Endothelial cell of umbilical vein (primary cell): ENCODE data around the gene C5orf58. TPM values are rescaled to one million over a fixed set of nuclear protein-coding genes. Genes with fewer than 3 reads are reported as not detected.

Source experiments
- BruUV-seq: library from RNA; stranded (reverse); fragments of 400-500 nt; replicated peaks from 2 replicates; lab custom pipeline; 2021; lab: Mats Ljungman, UMichigan
- CTCF ChIA-PET: fragments of 300-600, 350-600 bp; sonication (Branson Sonifier 250); formaldehyde crosslinking; loops from one replicate; lab custom pipeline; 2021; ENCODE audit warnings: antibody characterized with exemption, inconsistent platforms; lab: Charles Lee
- POLR2A ChIA-PET: fragments of 300-600, 350-600 bp; sonication (Branson Sonifier 250); formaldehyde crosslinking; loops from one replicate; lab custom pipeline; 2021; ENCODE audit warnings: antibody characterized with exemption, inconsistent platforms; lab: Charles Lee
- DNase-seq: peaks from one replicate; pipeline ENCODE4 v3.0.0-alpha.2; 2011; ENCODE audit warnings: low read depth, low spot score
- FAIRE-seq: peaks from 2 replicates; lab custom pipeline; 2011; peaks lifted over from hg19 to GRCh38; lab: Jason Lieb, UNC
- H2AFZ ChIP-seq: 2 replicates; pipeline ENCODE4 v1.6.0; 2012; ENCODE audit warnings: low read depth, low read length, control low read depth, inconsistent platforms
- H3K27ac ChIP-seq: 2 replicates; pipeline ENCODE4 v1.5.1; 2011; ENCODE audit warnings: low read depth, mild to moderate bottlenecking, control low read depth, low read length, moderate library complexity; ENCODE audit not compliant: insufficient read depth
- H3K27me3 ChIP-seq, 2 experiments: 2 replicates each; pipeline versions ENCODE4 v1.6.0 to v1.6.1; 2011; ENCODE audit warnings: low read length in 2 of 2, mixed read lengths in 1 of 2; ENCODE audit not compliant: control insufficient read depth in 2 of 2, insufficient read depth in 2 of 2
- H3K36me3 ChIP-seq, 2 experiments: 2 replicates in 1 of 2; 3 replicates in 1 of 2; pipeline ENCODE4 v1.5.1; 2011; ENCODE audit warnings: low read length in 2 of 2, mild to moderate bottlenecking in 1 of 2, moderate library complexity in 1 of 2; ENCODE audit not compliant: control insufficient read depth in 2 of 2, insufficient read depth in 2 of 2; ENCODE audit errors: extremely low read depth in 1 of 2
- H3K4me1 ChIP-seq: 3 replicates; pipeline ENCODE4 v1.5.1; 2011; ENCODE audit warnings: mild to moderate bottlenecking, low read length; ENCODE audit not compliant: control insufficient read depth, insufficient read depth; ENCODE audit errors: extremely low read depth
- H3K4me2 ChIP-seq: 2 replicates; pipeline ENCODE4 v1.6.1; 2011; ENCODE audit warnings: low read length, control low read depth, mixed read lengths; ENCODE audit not compliant: insufficient read depth
- H3K4me3 ChIP-seq, 3 experiments: fragments of 200-600 bp in 1 of 3; sonication (generic), shearing (Covaris generic) in 1 of 3; replicated peaks in 1 of 3; 2 replicates each; pipeline ENCODE4 v1.5.1; 2011 to 2016; ENCODE audit warnings: control low read depth in 3 of 3, low read length in 3 of 3, mild to moderate bottlenecking in 2 of 3, inconsistent platforms in 1 of 3, low read depth in 1 of 3, moderate library complexity in 1 of 3; ENCODE audit not compliant: insufficient read depth in 1 of 3
- H3K79me2 ChIP-seq: 2 replicates; pipeline ENCODE4 v1.6.0; 2012; ENCODE audit warnings: low read length, inconsistent platforms; ENCODE audit not compliant: control insufficient read depth, insufficient read depth
- H3K9ac ChIP-seq: replicated peaks from 2 replicates; pipeline ENCODE3; 2011; ENCODE audit warnings: low read length, control low read depth; ENCODE audit not compliant: insufficient read depth; ENCODE audit errors: extremely low read depth
- H3K9me1 ChIP-seq: replicated peaks from 3 replicates; pipeline ENCODE4 v1.6.0; 2011; ENCODE audit warnings: mild to moderate bottlenecking, low read length; ENCODE audit not compliant: control insufficient read depth, insufficient read depth; ENCODE audit errors: extremely low read depth
- H3K9me3 ChIP-seq: replicated peaks from 2 replicates; pipeline ENCODE4 v1.5.1; 2012; ENCODE audit warnings: low read length, inconsistent platforms; ENCODE audit not compliant: control insufficient read depth, insufficient read depth
- H4K20me1 ChIP-seq: replicated peaks from 2 replicates; pipeline ENCODE3; 2011; ENCODE audit warnings: mild to moderate bottlenecking, low read length; ENCODE audit not compliant: control insufficient read depth, insufficient read depth; ENCODE audit errors: extremely low read depth
- CTCF ChIP-seq, 2 donors: IDR thresholded peaks; 1 replicate in 1 of 2; 2 replicates in 1 of 2; pipeline ENCODE4 v1.5.1; 2011; ENCODE audit warnings: low read length in 2 of 2, mild to moderate bottlenecking in 2 of 2, moderate library complexity in 2 of 2, control low read depth in 1 of 2, inconsistent platforms in 1 of 2, low read depth in 1 of 2; ENCODE audit not compliant: insufficient read depth in 1 of 2; ENCODE audit errors: extremely low read depth in 1 of 2
- EZH2 ChIP-seq: IDR thresholded peaks from 2 replicates; pipeline ENCODE4 v1.6.1; 2012; ENCODE audit warnings: borderline replicate concordance, low read depth, mild to moderate bottlenecking, moderate library complexity, low read length, inconsistent platforms; ENCODE audit not compliant: severe bottlenecking
- FOS ChIP-seq: IDR thresholded peaks from 2 replicates; pipeline ENCODE4 v1.6.1; 2011; ENCODE audit warnings: mild to moderate bottlenecking, low read length, moderate library complexity, borderline replicate concordance; ENCODE audit not compliant: insufficient read depth
- GATA2 ChIP-seq: IDR thresholded peaks from 2 replicates; pipeline ENCODE4 v1.7.0; 2011; ENCODE audit warnings: low read depth, mild to moderate bottlenecking, moderate library complexity, mixed read lengths, low read length; ENCODE audit not compliant: insufficient read length, insufficient read depth
- JUN ChIP-seq: IDR thresholded peaks from 2 replicates; pipeline ENCODE4 v1.6.1; 2011; ENCODE audit warnings: borderline replicate concordance, low read depth; ENCODE audit not compliant: insufficient read length, insufficient read depth
- MYC ChIP-seq: IDR thresholded peaks from one replicate; pipeline ENCODE4 v1.6.1; 2011; ENCODE audit warnings: mild to moderate bottlenecking, low read depth, low read length
- POLR2A ChIP-seq: IDR thresholded peaks from 2 replicates; pipeline ENCODE4 v1.6.1; 2012; ENCODE audit warnings: low read depth, mild to moderate bottlenecking, control low read depth, low read length
- POLR2AphosphoS5 ChIP-seq: IDR thresholded peaks from 2 replicates; pipeline ENCODE4 v1.6.1; 2012; ENCODE audit warnings: low read depth, mild to moderate bottlenecking, control low read depth, low read length, moderate library complexity; ENCODE audit not compliant: insufficient read depth
- dilution Hi-C: fragments of 300-500 bp; cut with MboI; formaldehyde crosslinking; loops from one replicate; pipeline ENCODE4 v1.15.0; 2019; ENCODE audit warnings: low sequenced_read_pairs; ENCODE audit not compliant: extremely low pct_ligation_motif_present
- intact Hi-C: fragments of 100-400 bp; cut with micrococcal nuclease; formaldehyde crosslinking; loops from one replicate; pipeline ENCODE4 v1.10.0; 2022
- polyA plus RNA-seq, 4 experiments: library from polyadenylated mRNA; depleted of rRNA in 3 of 4; stranded (reverse) in 3 of 4; unstranded in 1 of 4; fragments of >200 nt; gene quantifications; 2 replicates each; pipeline versions ENCODE4 v1.2.1 to v1.2.3, GENCODE V29; 2011 to 2012; ENCODE audit warnings: missing spikeins in 1 of 4
- total RNA-seq: library from RNA; stranded (reverse); gene quantifications from 2 replicates; pipeline ENCODE4 v1.2.3, GENCODE V29; 2021
- TF ChIP-seq, protein P1 (sequence below): IDR thresholded peaks from 2 replicates; pipeline ENCODE4 v1.6.1; 2011; ENCODE audit not compliant: insufficient read depth, insufficient read length

Gene C5orf58
- total and polyA plus RNA-seq, 2 donors (not counting 3 experiments of a cell fraction or from before 2014, with no cell fraction given), result not detected

DNA sequence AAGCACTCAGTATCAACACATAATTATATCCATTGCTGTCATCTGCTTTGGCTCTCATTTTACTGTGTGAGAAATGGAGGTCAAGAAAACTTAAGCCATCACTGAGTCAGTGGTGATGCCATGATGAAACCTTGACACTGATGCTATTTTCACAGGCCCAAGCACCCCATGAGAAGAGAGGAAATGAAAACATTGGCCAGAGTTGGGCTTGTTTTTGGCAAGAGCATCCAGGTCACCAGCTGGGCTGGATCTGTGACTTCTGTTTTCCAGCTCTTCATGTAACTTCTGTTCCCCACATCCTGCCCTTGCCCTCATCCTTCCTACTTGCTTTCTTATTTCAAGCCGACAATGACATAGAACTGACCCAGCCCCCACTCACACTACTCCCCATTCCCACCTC is 54.7 kb downstream of the C5orf58 start:
- no peaks in the 10 kb centered on the region for H3K79me2 ChIP-seq
- dilution Hi-C loops, result no loop called here
- no peaks in the 10 kb centered on the region for H3K9me3 ChIP-seq
- no peak overlapping the region for H3K27ac ChIP-seq
- peaks cover 4 to 7% of the 10 kb centered on the region in 2 experiments for H3K27me3 ChIP-seq
- CTCF ChIA-PET, result no interaction called here
- no TSS peak for BruUV-seq
- TF ChIP-seq FOS, result no peak
- no peak for TF ChIP-seq CTCF (IDR thresholded peaks at IDR 0.05; ENCODE audit: extremely low read depth in 1 of 2, insufficient read depth in 1 of 2, low read depth in 1 of 2, low read length in 2 of 2)
- no peak for TF ChIP-seq EZH2
- no peak for TF ChIP-seq MYC
- TF ChIP-seq POLR2AphosphoS5, result no peak
- TF ChIP-seq POLR2A, result no peak
- TF ChIP-seq, protein P1, sequence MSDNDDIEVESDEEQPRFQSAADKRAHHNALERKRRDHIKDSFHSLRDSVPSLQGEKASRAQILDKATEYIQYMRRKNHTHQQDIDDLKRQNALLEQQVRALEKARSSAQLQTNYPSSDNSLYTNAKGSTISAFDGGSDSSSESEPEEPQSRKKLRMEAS, result no peak
- no peak for TF ChIP-seq GATA2
- TF ChIP-seq JUN, result no peak
- no peaks in the 10 kb centered on the region for H4K20me1 ChIP-seq
- H2AFZ ChIP-seq, result no peak overlapping the region
- POLR2A ChIA-PET, result no interaction called here
- no peak overlapping the region for H3K4me3 ChIP-seq
- H3K9me1 ChIP-seq, result no peaks in the 10 kb centered on the region
- no peak for DNase-seq
- H3K4me1 ChIP-seq, result no peaks in the 10 kb centered on the region
- intact Hi-C loops, result no loop called here
- FAIRE-seq, result no peak
- no peaks in the 10 kb centered on the region for H3K36me3 ChIP-seq
- no peak overlapping the region for H3K4me2 ChIP-seq
- no peak overlapping the region for H3K9ac ChIP-seq
